H1 (cell line): ENCODE measurements around the gene DIAPH1. TPM values are rescaled to one million over a fixed set of nuclear protein-coding genes. Genes with fewer than 3 reads are reported as not detected.
A peak's percentile ranks its signal among the peaks of the same experiment; 100 is the strongest.

Experiments
- ASH2L ChIP-seq: fragments of 200-600, 300-600 bp; sonication (generic); IDR thresholded peaks from one replicate; pipeline ENCODE4 v1.7.1; 2017; ENCODE audit warnings: low read length
- BRCA1 ChIP-seq: IDR thresholded peaks from 2 replicates; pipeline ENCODE4 v1.6.1; 2012; ENCODE audit warnings: low read depth, low read length, improper control_type of control experiment
- CBX8 ChIP-seq: fragments of 300-800, 300-1000 bp; sonication (generic); IDR thresholded peaks from 2 replicates; pipeline ENCODE4 v1.7.1; 2016; ENCODE audit warnings: low read depth, low read length, borderline replicate concordance
- CEBPB ChIP-seq: IDR thresholded peaks from 2 replicates; pipeline ENCODE4 v1.6.1; 2012; ENCODE audit warnings: low read depth, low read length
- CHD2 ChIP-seq: IDR thresholded peaks from 2 replicates; pipeline ENCODE4 v1.6.1; 2012; ENCODE audit warnings: low read length, improper control_type of control experiment
- CTBP2 ChIP-seq: IDR thresholded peaks from 2 replicates; pipeline ENCODE4 v1.7.0; 2011; ENCODE audit warnings: borderline replicate concordance, mild to moderate bottlenecking, moderate library complexity, mixed read lengths, low read length; ENCODE audit not compliant: insufficient read depth, insufficient read length
- EGR1 ChIP-seq: IDR thresholded peaks from 2 replicates; pipeline ENCODE4 v1.6.1; 2011; ENCODE audit warnings: low read depth, low read length, borderline replicate concordance
- FOSL1 ChIP-seq: IDR thresholded peaks from 2 replicates; pipeline ENCODE4 v1.6.1; 2011; ENCODE audit warnings: mild to moderate bottlenecking, low read depth, low read length, moderate library complexity; ENCODE audit not compliant: insufficient read depth
- HDAC6 ChIP-seq: IDR thresholded peaks from one replicate; pipeline ENCODE4 v1.7.1; 2012; ENCODE audit warnings: low read depth, mild to moderate bottlenecking, inconsistent platforms, low read length, moderate library complexity
- JUN ChIP-seq: IDR thresholded peaks from 2 replicates; pipeline ENCODE4 v1.6.1; 2011; ENCODE audit warnings: low read depth, mild to moderate bottlenecking, improper control_type of control experiment, low read length
- KDM5A ChIP-seq: fragments of 200-600 bp; IDR thresholded peaks from 2 replicates; pipeline ENCODE4 v1.7.1; 2012; ENCODE audit warnings: mild to moderate bottlenecking, low read length, inconsistent platforms, mixed read lengths
- POLR2A ChIP-seq, 2 experiments: IDR thresholded peaks; 1 replicate in 1 of 2; 2 replicates in 1 of 2; pipeline ENCODE4 v1.6.1; 2011; ENCODE audit warnings: low read depth in 2 of 2, low read length in 2 of 2, mild to moderate bottlenecking in 2 of 2; ENCODE audit errors: control extremely low read depth in 1 of 2
- RAD21 ChIP-seq, 2 experiments: IDR thresholded peaks in 1 of 2; conservative IDR thresholded peaks in 1 of 2; 2 replicates each; pipeline ENCODE4 v1.6.1; 2011; ENCODE audit warnings: low read depth in 2 of 2, low read length in 2 of 2, improper control_type of control experiment in 1 of 2, inconsistent platforms in 1 of 2, mild to moderate bottlenecking in 1 of 2, moderate library complexity in 1 of 2
- RBBP5 ChIP-seq: IDR thresholded peaks from 2 replicates; pipeline ENCODE4 v1.7.1; 2012; ENCODE audit warnings: low read depth, mild to moderate bottlenecking, inconsistent platforms, low read length, moderate library complexity, borderline replicate concordance
- RNF2 ChIP-seq: fragments of 200-900, 300-1000 bp; sonication (generic); IDR thresholded peaks from 2 replicates; pipeline ENCODE4 v1.7.1; 2016; ENCODE audit warnings: borderline replicate concordance, low read depth, mild to moderate bottlenecking, antibody characterized with exemption, low read length; ENCODE audit not compliant: poor library complexity, severe bottlenecking; ENCODE audit errors: missing control alignments
- SAP30 ChIP-seq: fragments of 300-600 bp; sonication (generic); IDR thresholded peaks from 2 replicates; pipeline ENCODE4 v1.7.1; 2012; ENCODE audit warnings: low read length, moderate library complexity, mild to moderate bottlenecking, inconsistent platforms; ENCODE audit not compliant: insufficient read depth, insufficient replicate concordance
- SP2 ChIP-seq: IDR thresholded peaks from 2 replicates; pipeline ENCODE4 v1.6.1; 2012; ENCODE audit warnings: mild to moderate bottlenecking, low read length, inconsistent platforms
- TAF7 ChIP-seq: optimal IDR thresholded peaks from 2 replicates; pipeline ENCODE3; 2011; ENCODE audit warnings: low read depth, mild to moderate bottlenecking, inconsistent platforms, low read length, moderate library complexity, borderline replicate concordance
- TCF12 ChIP-seq: IDR thresholded peaks from 2 replicates; pipeline ENCODE4 v1.6.1; 2011; ENCODE audit warnings: low read depth, mild to moderate bottlenecking, low read length
- polyA plus RNA-seq, 7 experiments: library from polyadenylated mRNA; depleted of rRNA in 3 of 7; stranded (reverse) in 5 of 7; unstranded in 2 of 7; fragments of >200 nt in 5 of 7; fragments of 200-250 nt in 2 of 7; gene quantifications; 1 replicate in 5 of 7; 2 replicates in 1 of 7; 4 replicates in 1 of 7; pipeline versions ENCODE4 v1.2.1 to v1.2.3, GENCODE V29; 2011 to 2013; ENCODE audit warnings: missing spikeins in 2 of 7, mixed read lengths in 2 of 7
- total RNA-seq: library from RNA; stranded (reverse); fragmentation: NEBNext Ultra II Directional; extraction: Animal tissue kit (Norgen Biotek cat#: 25700); gene quantifications from 2 replicates; pipeline ENCODE4 v1.2.1, GENCODE V29; 2021
- TF ChIP-seq, protein P1 (sequence below), 3 experiments: IDR thresholded peaks; 1 replicate in 2 of 3; 2 replicates in 1 of 3; pipeline versions ENCODE4 v1.5.1 to v1.6.1; 2011; ENCODE audit warnings: low read length in 3 of 3, mild to moderate bottlenecking in 3 of 3, inconsistent platforms in 2 of 3, low read depth in 1 of 3, moderate library complexity in 1 of 3; ENCODE audit not compliant: insufficient read depth in 1 of 3; ENCODE audit errors: control extremely low read depth in 1 of 3

DIAPH1 gene
- total and polyA plus RNA-seq, 2 of the 8 experiments (the other 6 are each of a cell fraction or from before 2014, with no cell fraction given): 61.2 to 114 TPM

DNA sequence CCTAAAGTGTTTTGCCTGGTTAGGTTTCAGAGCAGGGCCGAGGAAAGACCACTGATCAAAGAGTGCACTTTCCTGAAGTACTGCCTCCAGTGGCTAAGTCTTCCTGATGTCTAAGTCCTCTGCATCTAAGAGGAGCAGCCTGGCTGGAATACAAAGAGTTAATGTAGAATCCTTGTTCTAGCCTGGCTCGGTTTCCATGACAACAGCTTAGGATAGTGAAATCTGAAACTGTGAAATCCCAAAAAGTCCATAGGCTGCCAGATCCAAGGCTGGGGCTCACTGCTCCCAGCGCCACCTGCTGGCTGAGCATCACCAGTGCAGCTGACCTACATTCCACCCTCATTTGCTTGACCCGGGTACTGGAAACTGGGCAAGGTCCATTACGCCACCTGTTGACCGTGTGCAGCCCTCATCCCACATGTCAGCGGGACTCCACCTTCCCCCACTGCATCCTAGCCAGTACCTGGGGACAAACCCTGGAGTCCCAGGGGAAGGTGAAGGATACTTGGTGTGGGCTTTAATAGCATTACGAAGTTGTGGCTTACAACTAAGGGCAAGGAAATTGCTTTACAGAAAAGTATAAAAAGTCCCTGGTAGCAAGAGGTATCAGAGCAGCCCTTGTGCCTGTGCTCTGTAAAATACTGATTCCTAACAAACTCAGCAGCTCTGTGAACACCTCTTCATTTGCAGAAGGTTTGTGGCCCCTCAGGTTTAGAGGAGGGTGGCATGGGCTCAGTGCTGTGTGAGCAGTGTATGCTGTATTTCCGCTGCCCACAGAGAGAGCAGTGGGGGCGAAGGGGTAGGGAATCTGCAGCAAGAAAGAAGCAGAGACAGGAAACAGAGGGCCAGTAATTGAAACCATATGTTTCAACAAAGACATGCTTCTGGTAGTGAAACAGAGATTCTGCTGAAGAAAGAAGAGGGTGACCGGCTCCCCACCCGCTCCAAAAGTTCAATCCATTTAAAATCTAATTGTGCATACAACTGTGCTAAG, 93.9 kb downstream of the DIAPH1 start (continued):
- TF ChIP-seq HDAC6: no peak
- TF ChIP-seq POLR2A (IDR thresholded peaks at IDR 0.05; ENCODE audit: control extremely low read depth in 1 of 2, low read depth in 2 of 2, low read length in 2 of 2): no peak
- TF ChIP-seq CHD2: peak; percentile 41; the same call in 1 of the 2 replicates
- no peak for TF ChIP-seq SAP30
- TF ChIP-seq KDM5A: no peak
- TF ChIP-seq FOSL1: no peak
- TF ChIP-seq RBBP5: no peak
- TF ChIP-seq ASH2L: no peak
- TF ChIP-seq TAF7: peak; percentile 89
- TF ChIP-seq BRCA1: no peak
- TF ChIP-seq SP2: no peak
- TF ChIP-seq, protein P1, sequence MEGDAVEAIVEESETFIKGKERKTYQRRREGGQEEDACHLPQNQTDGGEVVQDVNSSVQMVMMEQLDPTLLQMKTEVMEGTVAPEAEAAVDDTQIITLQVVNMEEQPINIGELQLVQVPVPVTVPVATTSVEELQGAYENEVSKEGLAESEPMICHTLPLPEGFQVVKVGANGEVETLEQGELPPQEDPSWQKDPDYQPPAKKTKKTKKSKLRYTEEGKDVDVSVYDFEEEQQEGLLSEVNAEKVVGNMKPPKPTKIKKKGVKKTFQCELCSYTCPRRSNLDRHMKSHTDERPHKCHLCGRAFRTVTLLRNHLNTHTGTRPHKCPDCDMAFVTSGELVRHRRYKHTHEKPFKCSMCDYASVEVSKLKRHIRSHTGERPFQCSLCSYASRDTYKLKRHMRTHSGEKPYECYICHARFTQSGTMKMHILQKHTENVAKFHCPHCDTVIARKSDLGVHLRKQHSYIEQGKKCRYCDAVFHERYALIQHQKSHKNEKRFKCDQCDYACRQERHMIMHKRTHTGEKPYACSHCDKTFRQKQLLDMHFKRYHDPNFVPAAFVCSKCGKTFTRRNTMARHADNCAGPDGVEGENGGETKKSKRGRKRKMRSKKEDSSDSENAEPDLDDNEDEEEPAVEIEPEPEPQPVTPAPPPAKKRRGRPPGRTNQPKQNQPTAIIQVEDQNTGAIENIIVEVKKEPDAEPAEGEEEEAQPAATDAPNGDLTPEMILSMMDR (IDR thresholded peaks at IDR 0.05; ENCODE audit: control extremely low read depth in 1 of 3, insufficient read depth in 1 of 3, low read depth in 1 of 3, low read length in 3 of 3): peak; percentile 99 to 100 (median 99)
- TF ChIP-seq RAD21 (IDR thresholded peaks at IDR 0.05 in 1 of 2, conservative IDR thresholded peaks at IDR 0.05 in 1 of 2; ENCODE audit: low read depth in 2 of 2, low read length in 2 of 2): peak; percentile 90 to 91
- TF ChIP-seq CTBP2: no peak
- TF ChIP-seq JUN: no peak
- no peak for TF ChIP-seq EGR1
- peak; percentile 39; the same call in 1 of the 2 replicates for TF ChIP-seq CEBPB
- no peak for TF ChIP-seq RNF2
- TF ChIP-seq CBX8: no peak
- peak; percentile 87; the same call in 1 of the 2 replicates for TF ChIP-seq TCF12
